Upper lobe of left lung (tissue), 4 donors: ENCODE measurements around the gene CNDP2.

Experiments
- CTCF ChIP-seq, 6 experiments: fragments of 450-650 bp in 4 of 6; fragments of 200-600 bp in 2 of 6; sonication (generic) in 2 of 6; IDR thresholded peaks; one replicate each; pipeline ENCODE4 v1.5.1; 2016 to 2019; ENCODE audit warnings: antibody characterized with exemption in 6 of 6
- EP300 ChIP-seq, 4 donors: sonication (generic); formaldehyde crosslinking; IDR thresholded peaks; one replicate each; pipeline ENCODE4 v1.5.1; 2017; ENCODE audit warnings: antibody characterized with exemption in 4 of 4, control low read depth in 2 of 4
- POLR2A ChIP-seq, 4 donors: fragments of 450-650 bp; IDR thresholded peaks; one replicate each; pipeline ENCODE4 v1.5.1; 2016 to 2017; ENCODE audit warnings: antibody characterized with exemption in 4 of 4, mild to moderate bottlenecking in 2 of 4
- POLR2AphosphoS5 ChIP-seq, 2 donors: sonication (generic); formaldehyde crosslinking; IDR thresholded peaks; one replicate each; pipeline ENCODE4 v1.5.1; 2017; ENCODE audit warnings: antibody characterized with exemption in 2 of 2

- TF ChIP-seq CTCF (IDR thresholded peaks at IDR 0.05) (no peak), POLR2AphosphoS5 (IDR thresholded peaks at IDR 0.05) (no peak), POLR2A (IDR thresholded peaks at IDR 0.05) (no peak), EP300 (IDR thresholded peaks at IDR 0.05) (no peak)
Observed at GRCh38 chr18:74525741-74526140, 29.6 kb downstream of the CNDP2 start.
